Vagina (tissue), 2 donors: ENCODE results near the gene SLC8A1. TPM values are rescaled to one million over a fixed set of nuclear protein-coding genes. Genes with fewer than 3 reads are reported as not detected.

Experiments used
- DNase-seq, 2 donors: peaks; one replicate each; pipeline ENCODE4 v3.0.0-alpha.2; 2017; ENCODE audit errors: extremely low spot score in 2 of 2
- H3K27ac ChIP-seq: fragments of 200-600 bp; sonication (generic); one replicate; pipeline ENCODE4 v1.5.1; 2019
- H3K27me3 ChIP-seq: fragments of 200-600 bp; sonication (generic); one replicate; pipeline ENCODE4 v1.5.1; 2019
- H3K36me3 ChIP-seq, 2 donors: fragments of 200-600 bp; sonication (generic); one replicate each; pipeline ENCODE4 v1.5.1; 2017 to 2019
- H3K4me1 ChIP-seq: fragments of 200-600 bp; sonication (generic); one replicate; pipeline ENCODE4 v1.5.1; 2019
- H3K4me3 ChIP-seq, 2 donors: fragments of 200-600 bp; sonication (generic); 1 replicate in 1 of 2; 2 replicates in 1 of 2; pipeline ENCODE4 v1.5.1; 2016 to 2019
- H3K9me3 ChIP-seq: fragments of 200-600 bp; sonication (generic); one replicate; pipeline ENCODE4 v1.5.1; 2019
- CTCF ChIP-seq, 3 experiments: fragments of 450-650 bp in 2 of 3; fragments of 200-600 bp in 1 of 3; sonication (generic) in 1 of 3; IDR thresholded peaks; one replicate each; pipeline ENCODE4 v1.5.1; 2017 to 2019; ENCODE audit warnings: antibody characterized with exemption in 3 of 3, mild to moderate bottlenecking in 2 of 3, moderate library complexity in 2 of 3
- POLR2A ChIP-seq, 2 donors: fragments of 450-650 bp; IDR thresholded peaks; one replicate each; pipeline ENCODE4 v1.6.1; 2017; ENCODE audit warnings: antibody characterized with exemption in 2 of 2, mild to moderate bottlenecking in 2 of 2, moderate library complexity in 2 of 2
- POLR2AphosphoS5 ChIP-seq, 2 donors: sonication (generic); formaldehyde crosslinking; IDR thresholded peaks; one replicate each; pipeline ENCODE4 v1.9.0; 2017; ENCODE audit warnings: antibody characterized with exemption in 2 of 2, mild to moderate bottlenecking in 2 of 2, low read depth in 1 of 2; ENCODE audit not compliant: insufficient read depth in 1 of 2
- intact Hi-C: fragments of 100-400 bp; cut with DNase I; formaldehyde crosslinking; loops from one replicate; pipeline ENCODE4 v1.15.1; 2023
- total RNA-seq: library from RNA; depleted of rRNA; stranded (reverse); fragments of >200 nt; gene quantifications from one replicate; pipeline ENCODE4 v1.2.3, GENCODE V29; 2016

SLC8A1 gene
- total RNA-seq, 1 donor from 2014 or later = 40.8 TPM

- H3K27me3 ChIP-seq = no peaks in the 10 kb centered on the region
- H3K9me3 ChIP-seq = no peaks in the 10 kb centered on the region
- TF ChIP-seq POLR2A (IDR thresholded peaks at IDR 0.05) = no peak
- TF ChIP-seq CTCF (IDR thresholded peaks at IDR 0.05) = no peak
- TF ChIP-seq POLR2AphosphoS5 (IDR thresholded peaks at IDR 0.05; ENCODE audit: insufficient read depth in 1 of 2, low read depth in 1 of 2) = no peak
- intact Hi-C loops = no loop called here
- no peak for DNase-seq
- no peaks in the 10 kb centered on the region for H3K4me1 ChIP-seq
- no peak overlapping the region for H3K4me3 ChIP-seq
- H3K36me3 ChIP-seq = no peaks in the 10 kb centered on the region
- H3K27ac ChIP-seq = no peak overlapping the region
These were observed 42.2 kb downstream of the SLC8A1 start for GRCh38 chr2:40409734-40410133.

- Histone ChIP-seq H3K4me1 (no peaks in the 10 kb centered on the region), H3K36me3 (no peaks in the 10 kb centered on the region), H3K27me3 (no peaks in the 10 kb centered on the region), H3K4me3 (no peak overlapping the region), H3K9me3 (no peaks in the 10 kb centered on the region), H3K27ac (no peak overlapping the region)
- no peak for DNase-seq
- TF ChIP-seq POLR2AphosphoS5 (IDR thresholded peaks at IDR 0.05; ENCODE audit: insufficient read depth in 1 of 2, low read depth in 1 of 2) = no peak
- TF ChIP-seq POLR2A (IDR thresholded peaks at IDR 0.05) = no peak
- no peak for TF ChIP-seq CTCF (IDR thresholded peaks at IDR 0.05)
- intact Hi-C loops = no loop called here
These were observed 45.2 kb downstream of the SLC8A1 start for GRCh38 chr2:40406485-40407289.

GRCh38 chr2:40405465-40405864 lies 46.4 kb downstream of the SLC8A1 start:
- Histone ChIP-seq H3K27ac (no peak overlapping the region), H3K36me3 (no peaks in the 10 kb centered on the region), H3K27me3 (no peaks in the 10 kb centered on the region), H3K4me3 (no peak overlapping the region), H3K9me3 (no peaks in the 10 kb centered on the region), H3K4me1 (no peaks in the 10 kb centered on the region)
- no peak for DNase-seq
- no peak for TF ChIP-seq POLR2AphosphoS5 (IDR thresholded peaks at IDR 0.05; ENCODE audit: insufficient read depth in 1 of 2, low read depth in 1 of 2)
- TF ChIP-seq POLR2A (IDR thresholded peaks at IDR 0.05) = no peak
- TF ChIP-seq CTCF (IDR thresholded peaks at IDR 0.05) = no peak
- intact Hi-C loops = no loop called here

GRCh38 chr2:40404517-40404916 lies 47.4 kb downstream of the SLC8A1 start:
- DNase-seq = no peak
- TF ChIP-seq POLR2A (IDR thresholded peaks at IDR 0.05) = no peak
- no peak for TF ChIP-seq CTCF (IDR thresholded peaks at IDR 0.05)
- no peak for TF ChIP-seq POLR2AphosphoS5 (IDR thresholded peaks at IDR 0.05; ENCODE audit: insufficient read depth in 1 of 2, low read depth in 1 of 2)
- no peaks in the 10 kb centered on the region for H3K27me3 ChIP-seq
- no peaks in the 10 kb centered on the region for H3K9me3 ChIP-seq
- no peak overlapping the region for H3K4me3 ChIP-seq
- intact Hi-C loops = no loop called here
- H3K36me3 ChIP-seq = no peaks in the 10 kb centered on the region
- H3K4me1 ChIP-seq = no peaks in the 10 kb centered on the region
- H3K27ac ChIP-seq = no peak overlapping the region

- H3K36me3 ChIP-seq = no peaks in the 10 kb centered on the region
- H3K4me1 ChIP-seq = no peaks in the 10 kb centered on the region
- no peak for DNase-seq
- no peak for TF ChIP-seq POLR2AphosphoS5 (IDR thresholded peaks at IDR 0.05; ENCODE audit: insufficient read depth in 1 of 2, low read depth in 1 of 2)
- no peak for TF ChIP-seq POLR2A (IDR thresholded peaks at IDR 0.05)
- TF ChIP-seq CTCF (IDR thresholded peaks at IDR 0.05) = no peak
- H3K9me3 ChIP-seq = no peaks in the 10 kb centered on the region
- H3K27ac ChIP-seq = no peak overlapping the region
- intact Hi-C loops = no loop called here
- no peaks in the 10 kb centered on the region for H3K27me3 ChIP-seq
- H3K4me3 ChIP-seq = no peak overlapping the region
These were observed 48.6 kb downstream of the SLC8A1 start for GRCh38 chr2:40403233-40403836.
